H1 (cell line): ENCODE measurements around the gene TFDP1.

Experiments
- BACH1 ChIP-seq: IDR thresholded peaks from 2 replicates; pipeline ENCODE4 v1.6.1; 2012; ENCODE audit warnings: low read length, improper control_type of control experiment
- CEBPB ChIP-seq: IDR thresholded peaks from 2 replicates; pipeline ENCODE4 v1.6.1; 2012; ENCODE audit warnings: low read depth, low read length
- EP300 ChIP-seq, 2 experiments: IDR thresholded peaks; 1 replicate in 1 of 2; 2 replicates in 1 of 2; pipeline ENCODE4 v1.6.1; 2011 to 2012; ENCODE audit warnings: low read depth in 2 of 2, low read length in 2 of 2, mild to moderate bottlenecking in 2 of 2, borderline replicate concordance in 1 of 2, inconsistent platforms in 1 of 2, moderate library complexity in 1 of 2
- GABPA ChIP-seq: IDR thresholded peaks from 2 replicates; pipeline ENCODE4 v1.6.1; 2011; ENCODE audit warnings: mild to moderate bottlenecking, low read length, moderate library complexity, borderline replicate concordance; ENCODE audit not compliant: insufficient read depth
- JUN ChIP-seq: IDR thresholded peaks from 2 replicates; pipeline ENCODE4 v1.6.1; 2011; ENCODE audit warnings: low read depth, mild to moderate bottlenecking, improper control_type of control experiment, low read length
- PHF8 ChIP-seq: fragments of 200-600 bp; sonication (generic); conservative IDR thresholded peaks from 2 replicates; pipeline ENCODE4 v1.7.1; 2012; ENCODE audit warnings: low read depth, mild to moderate bottlenecking, inconsistent platforms, low read length, moderate library complexity
- POLR2AphosphoS5 ChIP-seq: IDR thresholded peaks from 2 replicates; pipeline ENCODE4 v1.6.1; 2011; ENCODE audit warnings: low read depth, low read length
- RAD21 ChIP-seq, 2 experiments: IDR thresholded peaks in 1 of 2; conservative IDR thresholded peaks in 1 of 2; 2 replicates each; pipeline ENCODE4 v1.6.1; 2011; ENCODE audit warnings: low read depth in 2 of 2, low read length in 2 of 2, improper control_type of control experiment in 1 of 2, inconsistent platforms in 1 of 2, mild to moderate bottlenecking in 1 of 2, moderate library complexity in 1 of 2
- SIN3A ChIP-seq, 2 experiments: IDR thresholded peaks in 1 of 2; conservative IDR thresholded peaks in 1 of 2; 2 replicates each; pipeline ENCODE4 v1.6.1; 2011 to 2012; ENCODE audit warnings: low read length in 2 of 2, improper control_type of control experiment in 1 of 2, low read depth in 1 of 2, mild to moderate bottlenecking in 1 of 2
- SP1 ChIP-seq: IDR thresholded peaks from 2 replicates; pipeline ENCODE4 v1.6.1; 2011; ENCODE audit warnings: low read depth, low read length
- TAF1 ChIP-seq: IDR thresholded peaks from 2 replicates; pipeline ENCODE4 v1.6.1; 2011; ENCODE audit warnings: mild to moderate bottlenecking, low read depth, low read length
- TAF7 ChIP-seq: optimal IDR thresholded peaks from 2 replicates; pipeline ENCODE3; 2011; ENCODE audit warnings: low read depth, mild to moderate bottlenecking, inconsistent platforms, low read length, moderate library complexity, borderline replicate concordance
- TEAD4 ChIP-seq: IDR thresholded peaks from 2 replicates; pipeline ENCODE4 v1.6.1; 2012; ENCODE audit warnings: low read depth, low read length, inconsistent platforms, mixed read lengths
- TF ChIP-seq, protein P1 (sequence below), 3 experiments: IDR thresholded peaks; 1 replicate in 2 of 3; 2 replicates in 1 of 3; pipeline versions ENCODE4 v1.5.1 to v1.6.1; 2011; ENCODE audit warnings: low read length in 3 of 3, mild to moderate bottlenecking in 3 of 3, inconsistent platforms in 2 of 3, low read depth in 1 of 3, moderate library complexity in 1 of 3; ENCODE audit not compliant: insufficient read depth in 1 of 3; ENCODE audit errors: control extremely low read depth in 1 of 3

DNA sequence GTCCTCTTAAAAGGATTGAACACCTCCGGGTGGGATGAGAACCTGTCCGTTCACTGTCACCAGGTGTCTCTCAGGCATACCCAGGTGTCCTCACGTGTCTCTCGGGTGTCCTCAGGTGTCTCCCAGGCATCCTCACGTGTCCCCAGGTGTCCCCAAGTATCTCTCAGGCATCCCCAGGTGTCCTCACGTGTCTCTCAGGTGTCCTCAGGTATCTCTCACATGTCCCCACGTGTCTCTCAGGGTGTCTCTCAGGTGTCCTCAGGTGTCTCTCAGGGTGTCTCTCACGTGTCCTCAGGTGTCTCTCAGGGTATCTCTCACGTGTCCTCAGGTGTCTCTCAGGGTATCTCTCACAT is 39.7 kb downstream of the TFDP1 start:
- TF ChIP-seq, protein P1, sequence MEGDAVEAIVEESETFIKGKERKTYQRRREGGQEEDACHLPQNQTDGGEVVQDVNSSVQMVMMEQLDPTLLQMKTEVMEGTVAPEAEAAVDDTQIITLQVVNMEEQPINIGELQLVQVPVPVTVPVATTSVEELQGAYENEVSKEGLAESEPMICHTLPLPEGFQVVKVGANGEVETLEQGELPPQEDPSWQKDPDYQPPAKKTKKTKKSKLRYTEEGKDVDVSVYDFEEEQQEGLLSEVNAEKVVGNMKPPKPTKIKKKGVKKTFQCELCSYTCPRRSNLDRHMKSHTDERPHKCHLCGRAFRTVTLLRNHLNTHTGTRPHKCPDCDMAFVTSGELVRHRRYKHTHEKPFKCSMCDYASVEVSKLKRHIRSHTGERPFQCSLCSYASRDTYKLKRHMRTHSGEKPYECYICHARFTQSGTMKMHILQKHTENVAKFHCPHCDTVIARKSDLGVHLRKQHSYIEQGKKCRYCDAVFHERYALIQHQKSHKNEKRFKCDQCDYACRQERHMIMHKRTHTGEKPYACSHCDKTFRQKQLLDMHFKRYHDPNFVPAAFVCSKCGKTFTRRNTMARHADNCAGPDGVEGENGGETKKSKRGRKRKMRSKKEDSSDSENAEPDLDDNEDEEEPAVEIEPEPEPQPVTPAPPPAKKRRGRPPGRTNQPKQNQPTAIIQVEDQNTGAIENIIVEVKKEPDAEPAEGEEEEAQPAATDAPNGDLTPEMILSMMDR (IDR thresholded peaks at IDR 0.05; ENCODE audit: control extremely low read depth in 1 of 3, insufficient read depth in 1 of 3, low read depth in 1 of 3, low read length in 3 of 3): no peak
- TF ChIP-seq BACH1 (no peak), POLR2AphosphoS5 (no peak), SP1 (no peak), TEAD4 (no peak), GABPA (no peak), EP300 (IDR thresholded peaks at IDR 0.05; ENCODE audit: borderline replicate concordance in 1 of 2, low read depth in 2 of 2, low read length in 2 of 2) (no peak), TAF1 (no peak), TAF7 (no peak), JUN (no peak), RAD21 (IDR thresholded peaks at IDR 0.05 in 1 of 2, conservative IDR thresholded peaks at IDR 0.05 in 1 of 2; ENCODE audit: low read depth in 2 of 2, low read length in 2 of 2) (no peak), PHF8 (no peak), SIN3A (conservative IDR thresholded peaks at IDR 0.05 in 1 of 2, IDR thresholded peaks at IDR 0.05 in 1 of 2; ENCODE audit: low read depth in 1 of 2, low read length in 2 of 2) (no peak), CEBPB (no peak)
